GM12875 (cell line): ENCODE measurements around the gene LHX3.

Experiments used
- H3K4me3 ChIP-seq: one replicate; pipeline ENCODE4 v1.5.1; 2011; ENCODE audit warnings: low read depth, low read length, control low read depth
- TF ChIP-seq, protein P1 (sequence below): IDR thresholded peaks from 2 replicates; pipeline ENCODE4 v1.5.1; 2011; ENCODE audit warnings: low read depth, mild to moderate bottlenecking, control low read depth, inconsistent platforms, low read length, moderate library complexity, borderline replicate concordance; ENCODE audit not compliant: insufficient read depth

The LHX3 gene

GRCh38 chr9:136235171-136235570 is 30.2 kb upstream of the LHX3 start:
- TF ChIP-seq, protein P1, sequence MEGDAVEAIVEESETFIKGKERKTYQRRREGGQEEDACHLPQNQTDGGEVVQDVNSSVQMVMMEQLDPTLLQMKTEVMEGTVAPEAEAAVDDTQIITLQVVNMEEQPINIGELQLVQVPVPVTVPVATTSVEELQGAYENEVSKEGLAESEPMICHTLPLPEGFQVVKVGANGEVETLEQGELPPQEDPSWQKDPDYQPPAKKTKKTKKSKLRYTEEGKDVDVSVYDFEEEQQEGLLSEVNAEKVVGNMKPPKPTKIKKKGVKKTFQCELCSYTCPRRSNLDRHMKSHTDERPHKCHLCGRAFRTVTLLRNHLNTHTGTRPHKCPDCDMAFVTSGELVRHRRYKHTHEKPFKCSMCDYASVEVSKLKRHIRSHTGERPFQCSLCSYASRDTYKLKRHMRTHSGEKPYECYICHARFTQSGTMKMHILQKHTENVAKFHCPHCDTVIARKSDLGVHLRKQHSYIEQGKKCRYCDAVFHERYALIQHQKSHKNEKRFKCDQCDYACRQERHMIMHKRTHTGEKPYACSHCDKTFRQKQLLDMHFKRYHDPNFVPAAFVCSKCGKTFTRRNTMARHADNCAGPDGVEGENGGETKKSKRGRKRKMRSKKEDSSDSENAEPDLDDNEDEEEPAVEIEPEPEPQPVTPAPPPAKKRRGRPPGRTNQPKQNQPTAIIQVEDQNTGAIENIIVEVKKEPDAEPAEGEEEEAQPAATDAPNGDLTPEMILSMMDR = no peak
- no peak overlapping the region for H3K4me3 ChIP-seq

DNA sequence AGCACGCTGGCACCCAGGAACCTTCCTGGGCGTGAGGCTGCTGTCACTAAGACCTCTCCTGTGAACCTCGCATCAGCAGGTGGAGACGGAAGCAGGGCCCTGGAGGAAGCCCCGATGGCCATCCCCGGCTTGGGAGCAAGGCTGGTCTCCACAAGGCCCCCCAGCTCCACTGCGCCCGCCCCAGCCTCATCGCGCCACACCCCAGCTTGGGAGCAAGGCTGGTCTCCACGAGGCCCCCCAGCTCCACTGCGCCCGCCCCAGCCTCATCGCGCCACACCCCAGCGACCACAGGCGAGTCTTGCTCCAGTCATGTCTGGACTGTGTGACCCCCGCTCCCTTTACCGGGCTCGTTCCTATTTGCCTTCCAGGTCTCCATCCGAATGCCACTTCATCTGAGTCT is 29.7 kb upstream of the LHX3 start:
- H3K4me3 ChIP-seq = no peak overlapping the region
- TF ChIP-seq, protein P1 = no peak

- no peak overlapping the region for H3K4me3 ChIP-seq
- TF ChIP-seq, protein P1 = no peak
Measured at GRCh38 chr9:136233868-136234267, 28.9 kb upstream of the LHX3 start.

- H3K4me3 ChIP-seq = no peak overlapping the region
- TF ChIP-seq, protein P1 = no peak
Measured at GRCh38 chr9:136233411-136233810, 28.5 kb upstream of the LHX3 start.

- TF ChIP-seq, protein P1 = no peak
- H3K4me3 ChIP-seq = no peak overlapping the region
Measured at GRCh38 chr9:136232969-136233368, 28.0 kb upstream of the LHX3 start.

- no peak overlapping the region for H3K4me3 ChIP-seq
- TF ChIP-seq, protein P1 = no peak
Measured at GRCh38 chr9:136231478-136232297, 26.8 kb upstream of the LHX3 start.

DNA sequence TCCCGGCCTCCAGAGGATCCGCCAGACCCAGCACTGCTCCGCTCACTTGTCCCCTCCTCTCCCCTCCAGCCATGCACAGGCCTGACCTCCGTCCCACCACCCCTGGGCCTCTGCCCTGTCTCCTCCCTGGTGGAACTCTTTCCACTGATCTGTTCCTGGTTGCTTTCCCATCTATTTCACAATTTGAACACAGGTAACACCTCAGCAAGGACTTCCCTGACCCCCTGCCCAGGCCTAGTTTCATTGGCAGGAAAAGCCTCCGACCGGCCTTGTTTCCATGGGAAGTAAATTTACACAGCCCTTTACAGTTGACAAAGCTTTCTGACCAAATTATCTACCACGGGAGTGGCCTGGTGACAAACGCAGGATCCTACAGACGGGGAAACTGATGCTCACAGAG is 25.8 kb upstream of the LHX3 start:
- TF ChIP-seq, protein P1 = no peak
- no peak overlapping the region for H3K4me3 ChIP-seq
